Spinal cord (tissue), 10 donors: ENCODE results near the gene XRN1. TPM values are rescaled to one million over a fixed set of nuclear protein-coding genes. Genes with fewer than 3 reads are reported as not detected.
"Not testable (repeated sequence)": the region's sequence is repeated elsewhere in the genome, so short reads cannot be mapped to it uniquely, and the experiment has no call there.

Source experiments
- DNase-seq, 6 donors: peaks; one replicate each; pipeline versions ENCODE4 v3.0.0 to v3.0.0-alpha.2; 2013 to 2015; ENCODE audit warnings: low spot score in 6 of 6, low read depth in 4 of 6
- H3K27ac ChIP-seq: one replicate; pipeline ENCODE4 v1.5.1; 2013; ENCODE audit warnings: low read depth, low read length, control low read depth
- H3K27me3 ChIP-seq: one replicate; pipeline ENCODE4 v1.6.1; 2013; ENCODE audit warnings: low read length; ENCODE audit not compliant: control insufficient read depth, insufficient read depth
- H3K36me3 ChIP-seq: one replicate; pipeline ENCODE4 v1.6.1; 2013; ENCODE audit warnings: low read length; ENCODE audit not compliant: control insufficient read depth, insufficient read depth
- H3K4me1 ChIP-seq: one replicate; pipeline ENCODE4 v1.6.1; 2013; ENCODE audit warnings: low read length; ENCODE audit not compliant: control insufficient read depth, insufficient read depth
- H3K4me3 ChIP-seq: one replicate; pipeline ENCODE4 v1.5.1; 2013; ENCODE audit warnings: low read depth, low read length, control low read depth
- H3K9me3 ChIP-seq: one replicate; pipeline ENCODE4 v1.6.1; 2013; ENCODE audit warnings: low read length; ENCODE audit not compliant: control insufficient read depth, insufficient read depth
- WGBS: methylation state at CpG from one replicate; pipeline ENCODE4 v1.1.5; 2013; ENCODE audit warnings: missing lambda C conversion rate; ENCODE audit not compliant: insufficient coverage; 5-methylcytosine and 5-hydroxymethylcytosine counted together
- polyA plus RNA-seq, 2 donors: library from polyadenylated mRNA; unstranded; fragments of 120-200 nt; gene quantifications; one replicate each; pipeline ENCODE4 v1.2.1, GENCODE V29; 2013; ENCODE audit not compliant: insufficient read length in 2 of 2
- total RNA-seq, 2 donors: library from RNA; depleted of rRNA in 1 of 2; stranded (reverse); fragments of 120-200 nt in 1 of 2; fragments of >200 nt in 1 of 2; gene quantifications; one replicate each; pipeline versions ENCODE4 v1.2.3 to v1.2.4, GENCODE V29; 2013 to 2014
- donor health status: healthy.

XRN1 gene
- total and polyA plus RNA-seq, 4 donors: 11.6 to 75.5 (median 24.1) TPM

DNA sequence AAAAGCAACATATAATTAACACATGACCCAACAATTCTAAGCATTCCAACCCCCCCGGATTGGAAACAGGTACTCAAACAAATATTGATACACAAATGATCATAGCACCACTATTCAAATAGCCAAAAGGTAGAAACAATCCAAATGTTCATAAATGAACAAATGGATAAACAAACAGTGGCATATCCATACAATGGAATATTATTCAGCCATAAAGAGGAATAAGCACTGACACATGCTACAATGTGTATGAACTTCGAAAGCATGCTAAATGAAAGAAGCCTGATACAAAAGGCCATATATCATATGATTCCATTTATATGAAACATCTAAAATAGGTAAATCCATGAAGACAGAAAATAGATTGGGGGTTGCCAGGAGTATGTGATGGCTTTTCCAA is 62.8 kb downstream of the XRN1 start:
- no peaks in the 10 kb centered on the region for H3K9me3 ChIP-seq
- H3K4me3 ChIP-seq: no peak overlapping the region
- no peak for DNase-seq
- no peak overlapping the region for H3K27ac ChIP-seq
- no CpG with 5 or more reads among the region's 2 CpGs for WGBS
- H3K27me3 ChIP-seq: no peaks in the 10 kb centered on the region
- H3K36me3 ChIP-seq: peaks cover 19% of the 10 kb centered on the region
- H3K4me1 ChIP-seq: no peaks in the 10 kb centered on the region

DNA sequence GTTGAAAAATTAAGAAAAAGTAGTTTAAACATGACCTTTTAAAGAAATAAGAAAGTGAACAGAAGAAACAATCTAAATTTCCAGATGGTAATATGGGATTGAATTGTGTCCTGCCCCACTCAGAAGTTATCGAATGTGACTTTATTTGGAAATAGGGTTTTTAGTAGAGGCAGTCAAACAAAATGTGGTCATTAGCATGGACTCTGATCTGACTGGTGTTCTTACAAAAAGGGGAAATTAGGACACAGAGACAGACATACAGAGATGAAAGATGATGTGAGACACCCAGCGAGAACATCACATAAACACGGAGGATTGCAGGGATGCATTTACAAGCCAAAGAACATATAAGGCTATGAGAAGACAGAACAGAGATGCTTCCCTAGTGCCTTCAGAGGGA is 73.2 kb downstream of the XRN1 start:
- DNase-seq: no peak
- Histone ChIP-seq H3K27me3 (no peaks in the 10 kb centered on the region), H3K36me3 (peaks cover 4% of the 10 kb centered on the region), H3K9me3 (no peaks in the 10 kb centered on the region), H3K4me1 (no peaks in the 10 kb centered on the region), H3K27ac (no peak overlapping the region), H3K4me3 (no peak overlapping the region)
- WGBS: 100% methylated on average over 3 of the region's 3 CpGs

DNA sequence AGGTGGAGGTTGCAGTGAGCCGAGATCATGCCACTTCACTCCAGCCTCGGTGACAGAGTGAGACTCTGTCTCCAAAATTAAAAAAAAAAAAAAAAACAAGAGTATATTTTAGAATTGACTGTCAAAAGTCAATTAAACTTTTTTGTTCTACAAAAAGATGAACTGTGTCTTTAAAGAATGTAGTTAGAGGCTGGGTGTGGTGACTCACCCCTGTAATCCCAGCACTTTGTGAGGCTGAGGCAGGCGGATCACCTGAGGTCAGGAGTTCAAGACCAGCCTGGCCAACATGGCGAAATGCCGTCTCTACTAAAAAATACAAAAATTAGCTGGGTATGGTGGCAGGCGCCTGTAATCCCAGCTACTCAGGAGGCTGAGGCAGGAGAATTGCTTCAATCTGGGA is 78.3 kb downstream of the XRN1 start:
- H3K27ac ChIP-seq, H3K4me1 ChIP-seq, H3K4me3 ChIP-seq, H3K27me3 ChIP-seq, H3K9me3 ChIP-seq, DNase-seq: not testable (repeated sequence)
- H3K36me3 ChIP-seq: peaks cover 14% of the 10 kb centered on the region
- WGBS: 100% methylated on average over 2 of the region's 6 CpGs

DNA sequence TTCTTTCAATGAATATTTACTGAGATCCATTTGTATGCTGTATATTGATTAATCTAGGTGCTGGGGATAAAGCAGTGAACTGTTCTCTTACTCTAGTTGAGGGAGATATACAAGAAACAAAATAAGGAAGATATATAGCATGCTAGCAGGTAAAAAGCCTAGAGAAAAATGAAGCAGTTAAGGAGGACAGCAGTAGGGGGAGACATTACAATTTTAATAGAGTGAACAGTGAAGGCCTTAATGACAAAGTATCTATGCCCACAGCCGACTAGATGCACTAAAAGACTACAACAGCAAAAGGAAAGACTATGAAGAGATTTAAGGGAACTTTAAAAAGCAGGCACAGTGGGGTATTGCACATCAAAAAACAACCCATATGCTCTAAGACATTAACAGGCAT is 81.4 kb downstream of the XRN1 start:
- H3K36me3 ChIP-seq: peaks cover 18% of the 10 kb centered on the region
- no CpG with 5 or more reads among the region's 1 CpG for WGBS
- H3K27ac ChIP-seq: no peak overlapping the region
- no peaks in the 10 kb centered on the region for H3K9me3 ChIP-seq
- no peaks in the 10 kb centered on the region for H3K4me1 ChIP-seq
- no peaks in the 10 kb centered on the region for H3K27me3 ChIP-seq
- no peak overlapping the region for H3K4me3 ChIP-seq
- DNase-seq: peak in 1 of 6 donors; percentile 44

DNA sequence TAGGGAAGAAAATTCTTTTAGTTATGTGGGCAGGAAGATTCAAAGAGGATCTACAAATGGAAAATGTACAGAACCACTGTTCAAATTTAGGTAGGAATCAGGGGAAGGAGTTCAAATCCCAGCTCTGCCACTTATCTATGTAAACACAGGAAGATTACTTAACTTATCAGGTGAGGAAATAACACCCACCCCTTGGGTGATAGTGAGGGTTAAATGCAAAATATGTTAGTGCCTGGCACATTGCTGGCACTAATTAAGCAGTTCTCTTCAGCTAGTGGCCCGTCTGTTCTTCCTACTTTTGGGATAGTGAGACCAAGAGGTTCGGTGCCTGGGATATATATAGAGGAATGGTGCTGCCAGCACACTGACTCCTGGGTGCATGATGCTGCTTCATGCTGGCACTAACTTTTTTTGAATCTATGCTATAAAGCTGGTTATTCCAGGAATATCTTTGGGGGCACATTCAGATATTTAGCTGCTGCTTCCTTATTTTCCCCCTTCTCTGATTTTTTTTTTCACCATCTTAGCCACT is 83.8 kb downstream of the XRN1 start:
- H3K4me3 ChIP-seq: no peak overlapping the region
- H3K27ac ChIP-seq: no peak overlapping the region
- H3K4me1 ChIP-seq: no peaks in the 10 kb centered on the region
- no peak for DNase-seq
- WGBS: 20% methylated on average over 1 of the region's 2 CpGs
- no peaks in the 10 kb centered on the region for H3K9me3 ChIP-seq
- no peaks in the 10 kb centered on the region for H3K27me3 ChIP-seq
- peaks cover 19% of the 10 kb centered on the region for H3K36me3 ChIP-seq

DNA sequence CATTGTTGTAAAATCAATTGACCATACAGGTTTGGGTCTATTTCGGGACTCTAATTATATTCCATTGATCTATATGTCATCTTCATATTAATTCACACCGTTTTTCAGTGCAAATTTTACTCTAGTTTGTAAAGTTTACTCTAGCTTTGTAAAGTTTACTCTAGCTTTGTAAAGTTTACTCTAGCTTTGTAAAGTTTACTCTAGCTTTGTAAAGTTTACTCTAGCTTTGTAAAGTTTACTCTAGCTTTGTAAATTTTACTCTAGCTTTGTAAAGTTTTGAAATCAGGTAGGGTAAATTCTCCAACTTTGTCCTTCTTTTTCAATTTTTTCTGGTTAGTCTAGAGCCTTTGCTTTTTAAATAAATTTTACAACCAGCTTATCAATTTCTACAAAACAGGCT is 84.4 kb downstream of the XRN1 start:
- H3K27ac ChIP-seq, H3K9me3 ChIP-seq, DNase-seq, H3K27me3 ChIP-seq, H3K4me3 ChIP-seq, H3K4me1 ChIP-seq: not testable (repeated sequence)
- WGBS: no CpG with 5 or more reads among the region's 2 CpGs
- peaks cover 19% of the 10 kb centered on the region for H3K36me3 ChIP-seq

DNA sequence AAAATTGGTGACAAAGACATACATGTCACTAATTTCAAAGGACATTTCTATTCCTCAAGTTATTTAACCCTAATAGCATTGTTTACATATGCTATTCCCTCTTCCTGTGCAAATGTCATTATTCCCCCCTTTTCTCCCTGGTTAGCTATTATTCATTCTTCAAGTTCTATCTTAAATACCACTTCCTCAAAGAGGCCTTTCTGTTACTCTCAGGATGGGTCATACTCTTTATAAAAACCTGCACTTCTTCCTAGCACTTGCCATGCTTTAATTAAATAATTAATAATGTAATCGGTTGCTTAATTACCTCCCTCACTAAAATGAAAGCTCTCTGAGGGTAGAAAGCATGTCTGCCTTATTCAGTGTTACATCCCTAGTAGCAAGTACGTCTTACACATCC is 88.5 kb downstream of the XRN1 start:
- H3K27ac ChIP-seq: no peak overlapping the region
- WGBS: no CpG with 5 or more reads among the region's 2 CpGs
- H3K4me3 ChIP-seq: no peak overlapping the region
- H3K27me3 ChIP-seq: no peaks in the 10 kb centered on the region
- no peaks in the 10 kb centered on the region for H3K9me3 ChIP-seq
- no peak for DNase-seq
- H3K36me3 ChIP-seq: peaks cover 29% of the 10 kb centered on the region
- H3K4me1 ChIP-seq: no peaks in the 10 kb centered on the region

DNA sequence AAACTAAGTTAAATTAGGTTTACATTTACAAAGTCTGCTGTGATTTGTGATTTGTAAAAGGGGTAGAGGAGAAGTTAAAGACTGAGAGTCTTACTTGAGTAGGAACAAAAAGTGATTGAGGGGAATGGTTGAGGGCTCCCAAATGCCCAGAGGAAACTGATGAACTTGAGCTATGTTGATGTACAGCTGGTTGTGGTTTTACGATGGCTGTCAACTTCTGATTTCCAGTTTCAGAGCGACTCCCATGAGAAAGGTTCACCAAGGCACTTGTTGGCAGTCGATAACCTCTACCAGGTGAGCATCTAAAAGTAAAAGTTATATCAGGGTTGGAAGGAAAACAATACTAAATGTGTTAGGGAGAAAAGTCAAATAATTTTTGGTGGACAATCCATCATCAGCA is 91.0 kb downstream of the XRN1 start:
- Histone ChIP-seq H3K27me3 (no peaks in the 10 kb centered on the region), H3K4me3 (no peak overlapping the region), H3K27ac (no peak overlapping the region), H3K9me3 (no peaks in the 10 kb centered on the region), H3K4me1 (no peaks in the 10 kb centered on the region), H3K36me3 (peaks cover 30% of the 10 kb centered on the region)
- DNase-seq: no peak
- WGBS: 100% methylated on average over 2 of the region's 3 CpGs

DNA sequence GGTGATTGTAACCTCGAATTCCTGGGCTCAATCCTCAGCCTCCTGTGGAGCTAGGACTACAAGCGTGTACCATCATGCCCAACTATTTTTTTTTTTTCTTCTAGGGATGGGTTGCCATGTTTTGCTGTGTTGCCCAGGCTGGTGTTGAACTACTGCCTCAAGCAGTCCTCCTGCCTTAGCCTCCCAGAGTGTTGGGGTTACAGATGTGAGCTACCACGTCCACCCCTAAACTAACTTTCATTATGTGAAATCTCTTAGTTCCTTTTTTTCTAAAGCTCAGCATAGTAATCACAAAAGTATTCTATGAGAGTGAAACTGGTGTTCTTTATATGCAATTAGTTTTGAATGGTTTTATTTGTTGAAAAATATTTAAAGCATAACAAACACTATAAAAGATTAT is 92.1 kb downstream of the XRN1 start:
- no peaks in the 10 kb centered on the region for H3K4me1 ChIP-seq
- no peaks in the 10 kb centered on the region for H3K27me3 ChIP-seq
- WGBS: no CpG with 5 or more reads among the region's 3 CpGs
- no peaks in the 10 kb centered on the region for H3K9me3 ChIP-seq
- no peak overlapping the region for H3K4me3 ChIP-seq
- no peak overlapping the region for H3K27ac ChIP-seq
- H3K36me3 ChIP-seq: peaks cover 28% of the 10 kb centered on the region
- no peak for DNase-seq

DNA sequence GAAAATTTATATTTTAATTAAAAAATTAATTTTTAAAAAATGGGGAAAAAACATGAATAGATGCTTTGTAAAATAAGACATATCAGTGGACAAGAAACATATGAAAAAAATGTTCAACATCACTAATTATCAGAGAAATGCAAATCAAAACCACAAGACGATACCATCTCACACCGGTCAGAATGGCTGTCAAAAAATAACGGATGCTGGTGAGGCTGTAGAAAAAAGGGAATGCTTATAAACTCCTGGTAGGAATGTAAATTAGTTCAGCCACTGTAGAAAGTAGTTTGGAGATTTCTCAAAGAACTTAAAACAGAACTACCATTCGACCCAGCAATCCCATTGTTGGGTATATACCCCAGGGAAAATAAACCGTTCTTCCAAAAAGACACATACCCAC is 93.8 kb downstream of the XRN1 start:
- Histone ChIP-seq H3K9me3 (no peaks in the 10 kb centered on the region), H3K27me3 (no peaks in the 10 kb centered on the region), H3K4me3 (no peak overlapping the region), H3K27ac (no peak overlapping the region), H3K36me3 (peaks cover 29% of the 10 kb centered on the region), H3K4me1 (no peaks in the 10 kb centered on the region)
- DNase-seq: no peak
- WGBS: no CpG with 5 or more reads among the region's 5 CpGs
